ENCODE results near the gene TP53RK.

TP53RK gene

GRCh38 chr20:46706242-46706641, 17.0 kb upstream of the TP53RK start:
- no peak for FAIRE-seq

- no peak for FAIRE-seq
Measured at GRCh38 chr20:46705378-46705729, 16.1 kb upstream of the TP53RK start.

- FAIRE-seq = no peak
Measured at GRCh38 chr20:46704714-46705377, 15.6 kb upstream of the TP53RK start.

GRCh38 chr20:46703435-46703834, 14.2 kb upstream of the TP53RK start:
- FAIRE-seq = no peak

GRCh38 chr20:46702447-46703203, 13.4 kb upstream of the TP53RK start:
- no peak for FAIRE-seq

- FAIRE-seq = no peak
Measured at GRCh38 chr20:46701986-46702385, 12.7 kb upstream of the TP53RK start.

GRCh38 chr20:46701556-46701955, 12.3 kb upstream of the TP53RK start:
- FAIRE-seq = no peak

GRCh38 chr20:46701057-46701456, 11.8 kb upstream of the TP53RK start:
- FAIRE-seq = no peak

GRCh38 chr20:46700481-46700880, 11.2 kb upstream of the TP53RK start:
- FAIRE-seq = no peak

GRCh38 chr20:46699651-46700359, 10.6 kb upstream of the TP53RK start:
- no peak for FAIRE-seq

GRCh38 chr20:46698788-46699187, 9.5 kb upstream of the TP53RK start:
- no peak for FAIRE-seq

- FAIRE-seq = no peak
Measured at GRCh38 chr20:46696791-46697279, 7.6 kb upstream of the TP53RK start.

- no peak for FAIRE-seq
Measured at GRCh38 chr20:46695892-46696291, 6.6 kb upstream of the TP53RK start.

GRCh38 chr20:46694484-46694883, 5.2 kb upstream of the TP53RK start:
- no peak for FAIRE-seq

- no peak for FAIRE-seq
Measured at GRCh38 chr20:46691196-46691595, 2.0 kb upstream of the TP53RK start.

- FAIRE-seq = no peak
Measured at GRCh38 chr20:46690219-46691106, 1.2 kb upstream of the TP53RK start.

- no peak for FAIRE-seq
Measured at GRCh38 chr20:46689754-46690085, 476 bp upstream of the TP53RK start.

- no peak for FAIRE-seq
Measured at GRCh38 chr20:46688151-46689081, 828 bp downstream of the TP53RK start.

GRCh38 chr20:46683939-46684750, 5.1 kb downstream of the TP53RK start:
- FAIRE-seq = no peak

- no peak for FAIRE-seq
Measured at GRCh38 chr20:46683668-46683938, 5.6 kb downstream of the TP53RK start.

GRCh38 chr20:46683011-46683667, 6.1 kb downstream of the TP53RK start:
- no peak for FAIRE-seq
